ENCODE data around the gene ZNF608.

Gene ZNF608

DNA sequence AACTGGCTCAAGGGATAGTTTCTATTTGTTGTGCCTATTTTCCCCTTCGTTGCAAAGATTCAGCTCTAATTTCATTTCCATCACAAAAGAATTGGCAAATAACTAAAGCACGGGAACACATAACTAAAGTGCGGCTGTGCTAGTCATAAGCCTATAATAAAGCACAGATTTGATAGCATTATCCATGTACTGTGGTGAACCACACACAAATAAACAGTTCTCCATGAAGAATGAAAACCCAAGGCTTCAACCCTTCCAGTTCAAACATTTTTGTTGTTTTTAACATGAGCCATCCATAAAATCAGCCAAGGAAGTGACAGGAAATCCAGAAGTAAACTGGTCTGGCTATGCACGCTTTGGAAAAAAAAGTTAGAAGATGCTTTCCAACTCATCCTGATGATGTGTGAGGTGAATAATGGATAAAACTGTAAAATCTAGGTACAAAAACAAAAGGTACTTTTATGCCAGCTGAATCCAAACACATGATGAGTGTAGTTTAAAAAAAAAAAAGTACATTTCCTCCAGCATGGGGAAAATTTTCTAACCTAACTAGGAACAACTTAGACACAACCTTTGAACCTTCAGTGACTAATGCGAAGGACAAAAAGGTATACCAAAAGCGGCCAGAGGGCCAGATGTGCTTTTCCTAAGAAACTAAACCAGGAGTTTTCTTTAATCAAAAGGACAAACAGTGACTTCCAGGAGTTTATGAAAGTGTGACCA lies 10.2 kb downstream of the ZNF608 start:
- no peak overlapping the region for H3K27ac Mint-ChIP-seq
- H3K4me3 Mint-ChIP-seq, result no peak overlapping the region
- H3K27me3 Mint-ChIP-seq, result peaks cover 24% of the 10 kb centered on the region
- DNase-seq (no peak), ATAC-seq (no peak)
- H3K36me3 Mint-ChIP-seq (ENCODE audit: low read depth), result no peaks in the 10 kb centered on the region
- peaks cover 3% of the 10 kb centered on the region for H3K9me3 Mint-ChIP-seq
- H3K4me1 Mint-ChIP-seq, result peaks cover 11% of the 10 kb centered on the region

DNA sequence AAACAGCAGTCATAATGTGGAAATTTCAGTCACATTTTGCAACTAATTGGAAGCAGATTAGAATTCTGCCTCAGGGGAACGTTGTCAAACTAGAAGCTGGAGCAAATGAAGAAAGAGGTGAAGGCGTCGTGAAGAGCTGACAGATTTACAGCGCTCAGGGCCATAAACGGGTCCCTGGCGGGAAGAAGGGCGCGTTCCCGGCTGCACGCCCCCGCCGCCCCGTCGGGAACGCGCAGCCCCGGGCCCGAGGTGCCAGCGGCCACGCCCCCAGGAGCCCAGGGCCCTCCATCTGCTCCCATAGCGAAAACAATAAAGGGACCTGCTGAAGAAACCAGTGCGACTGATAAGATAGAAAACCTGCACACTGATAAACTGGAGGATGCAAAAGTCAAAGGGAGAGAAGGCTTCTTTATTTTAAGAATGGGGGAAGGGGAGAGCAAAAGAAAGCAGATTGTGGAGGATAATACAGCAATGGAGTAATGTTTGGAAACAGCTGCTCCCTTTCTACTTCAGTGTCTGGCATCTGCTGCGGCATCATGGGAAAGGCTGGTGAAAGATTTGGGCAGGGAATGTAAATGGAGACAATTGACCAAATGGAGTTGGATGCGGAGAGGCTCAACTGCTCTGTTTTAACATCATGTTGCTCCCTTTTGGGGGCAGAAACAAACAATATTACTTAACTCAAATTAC lies 11.1 kb downstream of the ZNF608 start:
- Mint-ChIP-seq H3K27ac (no peak overlapping the region), H3K27me3 (peaks cover 23% of the 10 kb centered on the region), H3K36me3 (ENCODE audit: low read depth) (no peaks in the 10 kb centered on the region), H3K4me3 (no peak overlapping the region), H3K4me1 (peaks cover 11% of the 10 kb centered on the region), H3K9me3 (peaks cover 3% of the 10 kb centered on the region)
- DNase-seq (no peak), ATAC-seq (no peak)

DNA sequence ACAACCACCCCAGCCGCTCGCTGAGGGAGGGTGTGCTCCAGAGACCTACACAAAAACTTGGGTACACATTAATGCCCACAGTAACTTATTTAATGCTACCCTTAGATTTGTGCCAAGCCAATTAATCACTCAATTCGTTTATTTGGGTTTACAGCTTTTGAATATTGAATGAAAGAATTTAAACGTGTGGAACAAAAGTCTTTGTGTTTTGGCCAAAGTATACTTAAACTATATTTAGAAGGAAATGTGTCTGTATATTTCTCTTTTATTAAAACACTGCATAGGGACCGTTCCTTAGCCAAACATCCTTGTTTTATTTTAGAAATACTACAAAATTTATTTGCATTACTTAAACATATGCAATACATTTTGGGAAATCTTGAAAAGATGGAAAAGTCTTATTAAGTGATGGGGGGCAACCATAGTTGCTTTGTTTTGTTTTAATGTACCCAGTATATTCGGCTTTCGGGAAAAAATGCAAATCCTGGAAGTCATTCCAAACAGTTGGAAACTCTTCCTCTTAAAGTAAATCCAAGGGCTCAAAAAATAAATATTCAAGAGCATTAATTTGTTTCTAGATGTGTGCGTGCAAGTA lies 11.8 kb downstream of the ZNF608 start:
- ATAC-seq (no peak), DNase-seq (no peak)
- peaks cover 3% of the 10 kb centered on the region for H3K9me3 Mint-ChIP-seq
- peaks cover 15% of the 10 kb centered on the region for H3K4me1 Mint-ChIP-seq
- H3K27me3 Mint-ChIP-seq, result peaks cover 23% of the 10 kb centered on the region
- no peaks in the 10 kb centered on the region for H3K36me3 Mint-ChIP-seq (ENCODE audit: low read depth)
- H3K4me3 Mint-ChIP-seq, result no peak overlapping the region
- no peak overlapping the region for H3K27ac Mint-ChIP-seq

DNA sequence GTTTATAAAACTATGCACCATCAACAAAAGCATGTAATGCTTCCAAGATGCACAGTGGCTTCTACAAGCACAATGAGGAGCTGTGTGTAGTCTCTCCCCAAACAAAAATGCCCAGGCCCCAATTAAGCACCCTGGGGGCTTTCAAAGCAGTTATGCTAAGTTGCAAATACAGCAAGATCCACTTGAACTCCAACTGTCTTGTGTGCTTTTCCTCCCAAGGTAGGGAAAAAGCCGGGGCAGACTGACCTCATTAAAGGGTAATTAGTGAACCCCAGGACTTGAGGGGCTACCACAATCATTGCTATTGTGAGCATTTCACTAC lies 13.1 kb downstream of the ZNF608 start:
- peaks cover 23% of the 10 kb centered on the region for H3K27me3 Mint-ChIP-seq
- no peaks in the 10 kb centered on the region for H3K36me3 Mint-ChIP-seq (ENCODE audit: low read depth)
- H3K27ac Mint-ChIP-seq, result no peak overlapping the region
- no peak for DNase-seq
- no peak for ATAC-seq
- peaks cover 16% of the 10 kb centered on the region for H3K4me1 Mint-ChIP-seq
- H3K9me3 Mint-ChIP-seq, result peaks cover 3% of the 10 kb centered on the region
- H3K4me3 Mint-ChIP-seq, result no peak overlapping the region

DNA sequence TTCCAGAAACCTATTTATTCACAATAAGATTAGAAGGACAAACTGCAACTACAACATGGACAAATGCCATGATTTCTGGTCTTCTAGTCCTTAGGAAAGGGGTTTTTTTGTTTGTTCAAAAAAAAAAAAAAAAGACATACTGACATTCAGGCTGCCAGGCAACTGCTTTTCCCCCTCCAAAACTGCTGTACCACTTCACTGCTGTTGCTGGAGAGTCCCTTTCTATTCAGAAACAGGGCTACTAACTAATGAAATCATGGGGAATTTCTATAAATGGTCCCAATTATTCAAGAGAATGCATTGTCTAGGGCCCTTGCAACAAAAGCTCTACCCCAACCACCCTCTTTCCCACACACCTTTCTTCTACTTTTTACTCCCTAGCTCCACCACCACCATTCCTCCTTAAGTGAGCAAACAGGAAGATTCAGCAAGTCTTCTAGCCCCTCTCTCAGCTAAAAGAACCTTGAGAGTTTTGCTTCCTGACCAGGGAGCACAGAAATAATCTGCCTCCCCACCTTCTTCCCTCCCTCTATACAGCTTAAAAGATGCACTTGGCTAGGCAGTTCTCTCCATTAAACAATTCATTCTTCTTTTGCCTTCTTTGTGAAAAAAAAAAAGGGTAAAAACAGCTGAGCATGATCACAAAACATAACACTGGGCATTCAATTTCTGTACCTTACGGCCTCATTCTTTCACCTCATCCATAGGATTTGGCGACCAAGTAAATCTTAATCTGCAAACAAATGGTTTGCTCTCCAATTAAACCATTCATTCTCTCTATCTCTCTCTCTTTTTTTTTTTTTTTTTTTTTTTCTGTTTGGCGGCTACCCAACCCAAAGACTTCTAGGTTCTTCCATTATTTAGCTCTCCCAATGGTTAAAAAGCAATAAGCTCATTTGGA lies 13.8 kb downstream of the ZNF608 start:
- no peak overlapping the region for H3K4me3 Mint-ChIP-seq
- H3K9me3 Mint-ChIP-seq, result peaks cover 3% of the 10 kb centered on the region
- no peak overlapping the region for H3K27ac Mint-ChIP-seq
- no peak for ATAC-seq
- DNase-seq, result no peak
- H3K4me1 Mint-ChIP-seq, result peaks cover 16% of the 10 kb centered on the region
- H3K27me3 Mint-ChIP-seq, result peaks cover 23% of the 10 kb centered on the region
- H3K36me3 Mint-ChIP-seq (ENCODE audit: low read depth), result no peaks in the 10 kb centered on the region

- Mint-ChIP-seq H3K27ac (no peak overlapping the region), H3K4me3 (no peak overlapping the region), H3K9me3 (peaks cover 3% of the 10 kb centered on the region), H3K27me3 (peaks cover 14% of the 10 kb centered on the region), H3K36me3 (ENCODE audit: low read depth) (no peaks in the 10 kb centered on the region), H3K4me1 (peaks cover 10% of the 10 kb centered on the region)
- ATAC-seq (no peak), DNase-seq (no peak)
Measured at GRCh38 chr5:124730381-124730780, 16.1 kb downstream of the ZNF608 start.

DNA sequence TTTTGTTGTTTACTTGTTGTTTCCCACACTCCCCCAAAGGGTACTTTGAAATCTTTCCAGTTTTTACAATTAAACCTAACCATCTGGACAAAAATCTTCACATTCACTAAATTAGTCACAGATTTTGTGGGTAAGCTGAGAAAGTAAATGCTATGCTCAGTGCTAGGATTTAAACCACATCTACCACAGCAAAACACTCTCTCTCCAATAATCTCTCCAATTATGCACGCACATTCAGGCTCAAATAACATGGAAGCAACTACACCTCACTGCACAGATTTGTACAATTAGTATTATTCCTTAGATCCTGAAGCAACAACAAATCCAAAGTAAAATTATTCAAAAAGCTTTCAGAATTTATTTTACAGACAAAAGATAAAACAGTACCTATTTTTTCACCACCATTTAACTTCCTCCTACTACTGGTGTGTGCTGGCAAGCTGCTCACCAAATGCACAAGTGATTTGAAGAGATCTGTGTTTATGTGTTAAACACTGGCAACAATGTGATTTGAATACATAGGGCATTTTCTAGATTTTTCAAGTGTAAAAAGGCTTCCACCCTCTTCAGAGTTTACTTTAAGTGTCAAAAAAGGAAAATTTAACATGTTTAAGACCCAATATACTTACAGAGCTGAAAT lies 16.6 kb downstream of the ZNF608 start:
- Mint-ChIP-seq H3K4me1 (peaks cover 10% of the 10 kb centered on the region), H3K9me3 (peaks cover 3% of the 10 kb centered on the region), H3K36me3 (ENCODE audit: low read depth) (no peaks in the 10 kb centered on the region), H3K27me3 (peaks cover 11% of the 10 kb centered on the region), H3K27ac (no peak overlapping the region), H3K4me3 (no peak overlapping the region)
- ATAC-seq (no peak), DNase-seq (no peak)

DNA sequence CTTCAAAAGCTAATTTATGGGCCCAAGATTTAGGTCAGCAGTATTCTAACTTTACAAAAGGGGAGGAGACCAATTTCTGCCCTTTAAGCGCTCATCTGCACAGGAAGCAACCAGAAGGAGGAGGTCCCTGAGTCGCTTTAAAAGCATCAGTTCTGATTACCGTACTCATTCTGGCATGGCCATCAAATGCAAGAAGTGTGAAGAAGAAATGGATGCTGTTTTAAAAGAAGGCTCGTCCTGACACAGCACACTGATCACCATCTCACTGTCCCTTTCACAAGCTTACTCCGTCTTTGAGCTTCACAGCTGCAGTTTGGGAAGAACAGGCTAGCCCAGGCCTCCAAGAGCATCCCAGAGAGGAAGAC lies 17.5 kb downstream of the ZNF608 start:
- Mint-ChIP-seq H3K9me3 (peaks cover 3% of the 10 kb centered on the region), H3K4me1 (peaks cover 10% of the 10 kb centered on the region), H3K27ac (no peak overlapping the region), H3K36me3 (ENCODE audit: low read depth) (no peaks in the 10 kb centered on the region), H3K4me3 (no peak overlapping the region), H3K27me3 (peaks cover 7% of the 10 kb centered on the region)
- ATAC-seq (no peak), DNase-seq (no peak)

- no peaks in the 10 kb centered on the region for H3K36me3 Mint-ChIP-seq (ENCODE audit: low read depth)
- ATAC-seq (no peak), DNase-seq (no peak)
- no peak overlapping the region for H3K4me3 Mint-ChIP-seq
- H3K4me1 Mint-ChIP-seq, result peaks cover 10% of the 10 kb centered on the region
- peaks cover 6% of the 10 kb centered on the region for H3K27me3 Mint-ChIP-seq
- H3K9me3 Mint-ChIP-seq, result peaks cover 3% of the 10 kb centered on the region
- no peak overlapping the region for H3K27ac Mint-ChIP-seq
Measured at GRCh38 chr5:124728331-124728967, 18.0 kb downstream of the ZNF608 start.

GRCh38 chr5:124726631-124727362 lies 19.6 kb downstream of the ZNF608 start:
- Mint-ChIP-seq H3K4me1 (peaks cover 5% of the 10 kb centered on the region), H3K9me3 (peaks cover 3% of the 10 kb centered on the region), H3K4me3 (no peak overlapping the region), H3K27me3 (peaks cover 2% of the 10 kb centered on the region), H3K27ac (no peak overlapping the region), H3K36me3 (ENCODE audit: low read depth) (no peaks in the 10 kb centered on the region)
- ATAC-seq (no peak), DNase-seq (no peak)

DNA sequence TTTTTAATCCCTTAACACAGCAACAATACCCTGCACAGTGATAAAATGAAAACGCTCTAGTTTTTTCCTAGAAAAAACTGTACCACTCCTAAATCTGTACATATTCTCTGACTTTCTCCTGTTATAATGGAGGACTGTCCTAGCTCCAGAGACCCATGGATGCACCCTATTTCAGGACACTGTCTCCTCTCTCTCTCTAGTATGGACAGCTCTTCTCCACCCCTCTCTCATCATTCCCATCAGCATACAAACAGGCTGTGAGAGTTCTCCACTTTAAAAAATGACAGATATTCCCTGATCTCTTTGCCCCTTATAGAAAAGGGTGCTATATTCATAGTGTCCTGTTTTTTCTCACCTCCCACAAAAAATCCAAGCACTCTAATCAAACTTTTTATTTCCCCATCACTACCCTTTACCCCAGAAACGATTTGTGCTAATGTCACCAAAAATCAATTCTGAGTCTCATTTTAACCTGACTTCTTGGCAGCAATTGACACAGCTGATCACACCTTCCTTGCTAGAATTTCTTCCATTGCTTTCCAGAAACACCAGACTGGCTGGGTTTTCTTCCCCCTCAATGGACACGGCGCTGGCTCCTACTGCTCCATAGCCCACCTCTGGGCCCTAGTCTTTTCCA lies 20.7 kb downstream of the ZNF608 start:
- Mint-ChIP-seq H3K27ac (no peak overlapping the region), H3K27me3 (peaks cover 2% of the 10 kb centered on the region), H3K9me3 (peaks cover 3% of the 10 kb centered on the region), H3K4me1 (peaks cover 5% of the 10 kb centered on the region), H3K4me3 (no peak overlapping the region), H3K36me3 (ENCODE audit: low read depth) (no peaks in the 10 kb centered on the region)
- no peak for ATAC-seq
- DNase-seq, result no peak

DNA sequence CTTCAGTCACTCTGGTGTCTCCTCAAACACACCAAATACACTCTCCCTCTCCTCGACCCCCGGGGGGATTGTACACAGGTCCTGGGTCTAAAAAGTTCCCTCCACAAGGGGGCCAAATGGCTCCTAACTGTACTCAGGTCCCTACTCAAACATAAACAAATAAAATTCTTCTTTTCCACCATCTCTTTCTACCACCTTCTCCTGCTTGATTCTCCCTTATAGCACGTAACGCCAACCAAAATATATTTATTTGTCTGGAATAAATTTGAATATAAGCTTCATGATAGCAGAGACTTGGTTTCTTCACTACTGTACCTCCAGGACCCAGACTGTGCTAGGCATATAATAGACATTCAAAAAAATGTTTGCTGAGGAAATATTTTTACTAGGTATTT lies 21.4 kb downstream of the ZNF608 start:
- DNase-seq (no peak), ATAC-seq (no peak)
- Mint-ChIP-seq H3K27me3 (peaks cover 2% of the 10 kb centered on the region), H3K27ac (no peak overlapping the region), H3K9me3 (peaks cover 3% of the 10 kb centered on the region), H3K4me1 (peaks cover 5% of the 10 kb centered on the region), H3K36me3 (ENCODE audit: low read depth) (no peaks in the 10 kb centered on the region), H3K4me3 (no peak overlapping the region)

DNA sequence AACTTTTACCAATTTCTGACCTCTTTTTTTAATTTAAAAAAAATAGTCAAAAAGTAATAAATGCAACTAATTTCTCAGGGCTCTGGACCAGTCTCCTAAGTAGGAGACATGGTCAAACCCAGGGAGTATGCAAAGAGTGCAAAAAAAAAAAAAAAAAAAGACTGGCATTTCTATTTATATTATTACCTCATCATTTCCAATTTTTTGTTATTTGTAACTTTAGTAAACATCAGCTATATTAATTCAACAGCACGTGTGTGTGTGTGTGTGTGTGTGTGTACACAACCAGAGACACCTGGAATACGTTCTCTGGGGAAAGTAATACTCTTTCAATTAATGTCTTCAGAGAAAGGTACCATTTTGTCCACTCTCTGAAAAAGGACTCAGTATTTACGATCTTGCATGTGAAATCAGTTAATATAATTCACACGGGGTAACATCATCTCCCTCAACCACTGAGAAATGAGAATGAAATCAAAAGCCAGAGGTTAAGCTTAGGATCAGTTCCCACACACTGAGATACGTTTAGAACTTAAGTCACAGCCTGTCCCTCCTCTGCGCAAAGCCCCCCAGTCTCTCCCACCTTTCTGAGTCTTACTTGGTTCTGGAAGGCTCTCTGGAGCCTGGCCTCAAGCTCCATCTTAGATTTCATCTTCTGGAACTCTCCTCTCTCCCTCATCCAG lies 21.9 kb downstream of the ZNF608 start:
- Mint-ChIP-seq H3K4me1 (no peaks in the 10 kb centered on the region), H3K27ac (no peak overlapping the region), H3K4me3 (no peak overlapping the region), H3K9me3 (peaks cover 3% of the 10 kb centered on the region), H3K27me3 (peaks cover 2% of the 10 kb centered on the region), H3K36me3 (ENCODE audit: low read depth) (no peaks in the 10 kb centered on the region)
- DNase-seq (no peak), ATAC-seq (no peak)

All from activated naive CD8-positive, alpha-beta T cell treated with anti-CD3 and anti-CD28 coated beads, Interleukin-2, amount 50 U/mL, for 24 hours (primary cell).